Esophagus muscularis mucosa (tissue), 4 donors: ENCODE results near the gene WIPF3. TPM values are rescaled to one million over a fixed set of nuclear protein-coding genes. Genes with fewer than 3 reads are reported as not detected.

ENCODE experiments used
- DNase-seq: peaks from one replicate; pipeline ENCODE4 v3.0.0-alpha.2; 2017; ENCODE audit errors: extremely low spot score
- H3K27ac ChIP-seq, 4 donors: fragments of 200-600 bp; sonication (generic); replicated peaks in 1 of 4; 1 replicate in 3 of 4; 2 replicates in 1 of 4; pipeline ENCODE4 v1.5.1; 2016 to 2019; ENCODE audit warnings: mild to moderate bottlenecking in 1 of 4
- H3K27me3 ChIP-seq, 4 donors: fragments of 200-600 bp; sonication (generic); one replicate each; pipeline versions ENCODE4 v1.5.1 to v1.6.0; 2016 to 2019
- H3K36me3 ChIP-seq, 4 donors: fragments of 200-600 bp; sonication (generic); one replicate each; pipeline ENCODE4 v1.5.1; 2016 to 2019
- H3K4me1 ChIP-seq, 4 donors: fragments of 200-600 bp; sonication (generic); one replicate each; pipeline ENCODE4 v1.5.1; 2016 to 2019
- H3K4me3 ChIP-seq, 4 donors: fragments of 200-600 bp; sonication (generic); 1 replicate in 2 of 4; 2 replicates in 2 of 4; pipeline ENCODE4 v1.5.1; 2016 to 2019; ENCODE audit warnings: mild to moderate bottlenecking in 4 of 4, moderate library complexity in 1 of 4
- H3K9me3 ChIP-seq, 4 donors: fragments of 200-600 bp; sonication (generic); 1 replicate in 3 of 4; 2 replicates in 1 of 4; pipeline ENCODE4 v1.5.1; 2016 to 2019
- EP300 ChIP-seq: sonication (generic); formaldehyde crosslinking; IDR thresholded peaks from one replicate; pipeline ENCODE4 v1.6.1; 2017; ENCODE audit warnings: antibody characterized with exemption
- POLR2A ChIP-seq: fragments of 450-650 bp; IDR thresholded peaks from one replicate; pipeline ENCODE4 v1.6.1; 2017; ENCODE audit warnings: antibody characterized with exemption, moderate library complexity, mild to moderate bottlenecking, low read depth
- POLR2AphosphoS5 ChIP-seq, 2 donors: sonication (generic); formaldehyde crosslinking; IDR thresholded peaks; one replicate each; pipeline ENCODE4 v1.6.1; 2017; ENCODE audit warnings: antibody characterized with exemption in 2 of 2
- WGBS: methylation state at CpG from one replicate; pipeline ENCODE4 v1.1.5; 2018; 5-methylcytosine and 5-hydroxymethylcytosine counted together
- intact Hi-C: fragments of 100-400 bp; cut with DNase I; formaldehyde crosslinking; loops from one replicate; pipeline ENCODE4 v1.15.1; 2023
- total RNA-seq, 4 donors: library from RNA; depleted of rRNA; stranded (reverse); fragments of >200 nt; gene quantifications; one replicate each; pipeline versions ENCODE4 v1.1.0 to v1.2.1, GENCODE V29; 2016
- TF ChIP-seq, protein P1 (sequence below), 3 experiments: fragments of 200-600 bp in 2 of 3; fragments of 450-650 bp in 1 of 3; sonication (generic) in 2 of 3; IDR thresholded peaks; one replicate each; pipeline ENCODE4 v1.5.1; 2017 to 2019; ENCODE audit warnings: antibody characterized with exemption in 3 of 3, mild to moderate bottlenecking in 2 of 3, moderate library complexity in 1 of 3

Gene WIPF3
- total RNA-seq, 4 donors from 2014 or later: 3.3 to 10.4 (median 6.2) TPM

GRCh38 chr7:29770371-29770770 is 35.9 kb upstream of the WIPF3 start:
- Histone ChIP-seq H3K4me3 (no peak overlapping the region), H3K36me3 (no peaks in the 10 kb centered on the region), H3K27ac (no peak overlapping the region), H3K4me1 (peaks cover 0 to 5% (median 0%) of the 10 kb centered on the region in 4 donors), H3K27me3 (no peaks in the 10 kb centered on the region), H3K9me3 (no peaks in the 10 kb centered on the region)
- TF ChIP-seq EP300: no peak
- TF ChIP-seq, protein P1, sequence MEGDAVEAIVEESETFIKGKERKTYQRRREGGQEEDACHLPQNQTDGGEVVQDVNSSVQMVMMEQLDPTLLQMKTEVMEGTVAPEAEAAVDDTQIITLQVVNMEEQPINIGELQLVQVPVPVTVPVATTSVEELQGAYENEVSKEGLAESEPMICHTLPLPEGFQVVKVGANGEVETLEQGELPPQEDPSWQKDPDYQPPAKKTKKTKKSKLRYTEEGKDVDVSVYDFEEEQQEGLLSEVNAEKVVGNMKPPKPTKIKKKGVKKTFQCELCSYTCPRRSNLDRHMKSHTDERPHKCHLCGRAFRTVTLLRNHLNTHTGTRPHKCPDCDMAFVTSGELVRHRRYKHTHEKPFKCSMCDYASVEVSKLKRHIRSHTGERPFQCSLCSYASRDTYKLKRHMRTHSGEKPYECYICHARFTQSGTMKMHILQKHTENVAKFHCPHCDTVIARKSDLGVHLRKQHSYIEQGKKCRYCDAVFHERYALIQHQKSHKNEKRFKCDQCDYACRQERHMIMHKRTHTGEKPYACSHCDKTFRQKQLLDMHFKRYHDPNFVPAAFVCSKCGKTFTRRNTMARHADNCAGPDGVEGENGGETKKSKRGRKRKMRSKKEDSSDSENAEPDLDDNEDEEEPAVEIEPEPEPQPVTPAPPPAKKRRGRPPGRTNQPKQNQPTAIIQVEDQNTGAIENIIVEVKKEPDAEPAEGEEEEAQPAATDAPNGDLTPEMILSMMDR (IDR thresholded peaks at IDR 0.05): no peak
- no peak for TF ChIP-seq POLR2A
- TF ChIP-seq POLR2AphosphoS5 (IDR thresholded peaks at IDR 0.05): no peak
- 93% methylated on average over 6 of the region's 6 CpGs for WGBS
- no peak for DNase-seq
- intact Hi-C loops: no loop called here

GRCh38 chr7:29771081-29771816 is 35.1 kb upstream of the WIPF3 start:
- Histone ChIP-seq H3K9me3 (no peaks in the 10 kb centered on the region), H3K4me1 (peaks cover 0 to 5% (median 0%) of the 10 kb centered on the region in 4 donors), H3K27ac (no peak overlapping the region), H3K4me3 (no peak overlapping the region), H3K36me3 (no peaks in the 10 kb centered on the region), H3K27me3 (no peaks in the 10 kb centered on the region)
- 48% methylated on average over 4 of the region's 4 CpGs for WGBS
- DNase-seq: no peak
- intact Hi-C loops: no loop called here
- TF ChIP-seq POLR2A: no peak
- TF ChIP-seq POLR2AphosphoS5 (IDR thresholded peaks at IDR 0.05): no peak
- no peak for TF ChIP-seq EP300
- TF ChIP-seq, protein P1 (IDR thresholded peaks at IDR 0.05): no peak

DNA sequence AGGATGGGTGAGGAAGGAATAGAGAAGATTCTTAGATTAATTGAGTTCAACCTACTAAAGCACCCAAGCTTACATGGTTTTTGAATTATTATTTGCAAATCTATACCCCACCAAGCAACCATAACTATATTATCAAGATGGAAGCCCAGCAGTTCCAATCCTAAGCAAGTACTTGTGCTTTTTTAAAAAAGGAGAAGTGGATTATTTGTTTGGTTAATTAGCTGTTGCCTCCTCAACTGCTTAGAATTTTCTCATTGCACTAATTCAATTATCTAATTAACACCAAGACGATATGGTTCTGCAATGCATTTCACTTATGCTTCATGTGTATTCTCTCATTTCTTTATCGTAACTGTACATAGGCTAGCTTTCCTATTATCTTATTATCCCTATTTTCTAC is 27.3 kb upstream of the WIPF3 start:
- Histone ChIP-seq H3K9me3 (no peaks in the 10 kb centered on the region), H3K36me3 (no peaks in the 10 kb centered on the region), H3K27me3 (no peaks in the 10 kb centered on the region), H3K4me3 (no peak overlapping the region), H3K27ac (no peak overlapping the region), H3K4me1 (no peaks in the 10 kb centered on the region)
- DNase-seq: no peak
- TF ChIP-seq POLR2A (no peak), EP300 (no peak), POLR2AphosphoS5 (IDR thresholded peaks at IDR 0.05) (no peak)
- TF ChIP-seq, protein P1 (IDR thresholded peaks at IDR 0.05): no peak
- 87% methylated on average over 2 of the region's 2 CpGs for WGBS
- intact Hi-C loops: no loop called here

DNA sequence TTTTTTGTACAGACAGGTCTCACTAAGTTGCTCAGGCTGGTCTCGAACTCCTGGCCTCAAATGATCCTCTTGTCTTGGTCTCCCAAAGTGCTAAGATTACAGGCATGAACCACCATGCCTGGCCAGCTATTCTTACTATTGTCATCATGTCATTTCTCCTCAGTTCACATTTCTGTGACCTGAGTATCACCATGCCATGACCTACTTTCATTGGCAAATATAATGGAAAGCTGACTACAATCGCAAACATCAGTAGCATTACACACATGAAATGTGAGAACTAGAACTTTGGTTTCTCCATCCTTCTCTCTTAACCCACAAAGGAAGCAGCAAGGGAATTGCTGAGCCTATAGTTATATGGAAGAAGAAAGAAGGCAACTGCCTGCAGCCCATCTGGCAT is 26.0 kb upstream of the WIPF3 start:
- intact Hi-C loops: no loop called here

More for the DNA sequence above, 26.0 kb upstream of the WIPF3 start:
- TF ChIP-seq POLR2A (no peak), EP300 (no peak), POLR2AphosphoS5 (IDR thresholded peaks at IDR 0.05) (no peak)
- TF ChIP-seq, protein P1 (IDR thresholded peaks at IDR 0.05): no peak
- Histone ChIP-seq H3K27ac (no peak overlapping the region), H3K4me1 (no peaks in the 10 kb centered on the region), H3K36me3 (no peaks in the 10 kb centered on the region), H3K9me3 (no peaks in the 10 kb centered on the region), H3K27me3 (no peaks in the 10 kb centered on the region), H3K4me3 (no peak overlapping the region)
- 90% methylated on average over 2 of the region's 2 CpGs for WGBS
- DNase-seq: no peak
